Measurements from ENCODE around the gene DNMBP.

DNMBP gene

GRCh38 chr10:99852481-99853213, 157.1 kb downstream of the DNMBP start:
- Histone ChIP-seq H3K4me3 (replicated peaks; ENCODE audit: low read depth, low read length) (no peak overlapping the region), H3K36me3 (ENCODE audit: control insufficient read depth, insufficient read depth, low read length) (no peaks in the 10 kb centered on the region), H3K27me3 (replicated peaks; ENCODE audit: control insufficient read depth, insufficient read depth, low read length) (no peaks in the 10 kb centered on the region)
- no peak for DNase-seq (ENCODE audit: extremely low read depth, insufficient read length)
- TF ChIP-seq CTCF (IDR thresholded peaks at IDR 0.05; ENCODE audit: insufficient read depth, low read length, poor library complexity, severe bottlenecking) = no peak

DNA sequence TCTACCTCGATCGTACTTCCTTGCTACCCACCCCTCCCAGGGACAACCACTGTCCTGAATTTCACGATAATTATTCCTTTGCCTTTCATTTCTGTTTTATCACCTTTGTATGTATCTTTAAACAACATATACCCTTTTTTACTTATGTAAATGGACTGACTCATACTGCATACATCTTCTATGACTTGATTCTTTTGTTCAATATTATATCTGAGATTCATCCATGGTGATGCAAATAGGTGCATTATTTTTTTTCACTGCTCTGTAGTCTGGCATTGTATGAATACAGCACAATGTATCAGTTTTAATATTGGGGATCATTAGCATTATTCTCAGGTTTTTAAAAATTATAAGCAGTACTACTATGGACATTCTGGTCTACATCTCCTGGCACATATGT, 157.9 kb downstream of the DNMBP start:
- no peaks in the 10 kb centered on the region for H3K27me3 ChIP-seq (replicated peaks; ENCODE audit: control insufficient read depth, insufficient read depth, low read length)
- DNase-seq (ENCODE audit: extremely low read depth, insufficient read length) = no peak
- H3K4me3 ChIP-seq (replicated peaks; ENCODE audit: low read depth, low read length) = no peak overlapping the region
- no peak for TF ChIP-seq CTCF (IDR thresholded peaks at IDR 0.05; ENCODE audit: insufficient read depth, low read length, poor library complexity, severe bottlenecking)
- no peaks in the 10 kb centered on the region for H3K36me3 ChIP-seq (ENCODE audit: control insufficient read depth, insufficient read depth, low read length)

- DNase-seq (ENCODE audit: extremely low read depth, insufficient read length) = no peak
- no peak overlapping the region for H3K4me3 ChIP-seq (replicated peaks; ENCODE audit: low read depth, low read length)
- no peaks in the 10 kb centered on the region for H3K36me3 ChIP-seq (ENCODE audit: control insufficient read depth, insufficient read depth, low read length)
- TF ChIP-seq CTCF (IDR thresholded peaks at IDR 0.05; ENCODE audit: insufficient read depth, low read length, poor library complexity, severe bottlenecking) = no peak
- no peaks in the 10 kb centered on the region for H3K27me3 ChIP-seq (replicated peaks; ENCODE audit: control insufficient read depth, insufficient read depth, low read length)
Measured at GRCh38 chr10:99850767-99851340, 158.9 kb downstream of the DNMBP start.

GRCh38 chr10:99850021-99850766, 159.6 kb downstream of the DNMBP start:
- no peak overlapping the region for H3K4me3 ChIP-seq (replicated peaks; ENCODE audit: low read depth, low read length)
- no peak for DNase-seq (ENCODE audit: extremely low read depth, insufficient read length)
- H3K36me3 ChIP-seq (ENCODE audit: control insufficient read depth, insufficient read depth, low read length) = no peaks in the 10 kb centered on the region
- no peak for TF ChIP-seq CTCF (IDR thresholded peaks at IDR 0.05; ENCODE audit: insufficient read depth, low read length, poor library complexity, severe bottlenecking)
- no peaks in the 10 kb centered on the region for H3K27me3 ChIP-seq (replicated peaks; ENCODE audit: control insufficient read depth, insufficient read depth, low read length)

GRCh38 chr10:99849536-99849935, 160.2 kb downstream of the DNMBP start:
- H3K4me3 ChIP-seq (replicated peaks; ENCODE audit: low read depth, low read length) = no peak overlapping the region
- no peaks in the 10 kb centered on the region for H3K36me3 ChIP-seq (ENCODE audit: control insufficient read depth, insufficient read depth, low read length)
- H3K27me3 ChIP-seq (replicated peaks; ENCODE audit: control insufficient read depth, insufficient read depth, low read length) = no peaks in the 10 kb centered on the region
- no peak for DNase-seq (ENCODE audit: extremely low read depth, insufficient read length)
- no peak for TF ChIP-seq CTCF (IDR thresholded peaks at IDR 0.05; ENCODE audit: insufficient read depth, low read length, poor library complexity, severe bottlenecking)
